H1 (cell line): ENCODE measurements around the gene TMEM161A. TPM values are rescaled to one million over a fixed set of nuclear protein-coding genes. Genes with fewer than 3 reads are reported as not detected.

Experiments used
- CTCF ChIA-PET: fragments of 300-600 bp; sonication (Branson Sonifier 250); formaldehyde crosslinking; loops from one replicate; lab custom pipeline; 2021; ENCODE audit not compliant: partially characterized antibody; lab: Charles Lee
- POLR2A ChIA-PET: fragments of 300-600 bp; sonication (Branson Sonifier 250); formaldehyde crosslinking; loops from one replicate; lab custom pipeline; 2021; ENCODE audit warnings: inconsistent platforms; ENCODE audit not compliant: partially characterized antibody; lab: Charles Lee
- DNase-seq, 2 experiments: peaks; one replicate each; pipeline versions ENCODE4 v3.0.0 to v3.0.0-alpha.2; 2010 to 2022; ENCODE audit warnings: low spot score in 2 of 2, low read depth in 1 of 2, mixed read lengths in 1 of 2
- FAIRE-seq: peaks from 2 replicates; lab custom pipeline; 2011; peaks lifted over from hg19 to GRCh38; lab: Jason Lieb, UNC
- H2AFZ ChIP-seq: 2 replicates; pipeline ENCODE4 v1.8.1; 2012; ENCODE audit warnings: low read length, inconsistent platforms
- H2AK5ac ChIP-seq: 2 replicates; pipeline ENCODE4 v1.6.1; 2013; ENCODE audit warnings: low read depth, low read length
- H2BK120ac ChIP-seq: replicated peaks from 2 replicates; pipeline ENCODE3; 2013; ENCODE audit warnings: low read depth, low read length, inconsistent platforms
- H2BK12ac ChIP-seq: 2 replicates; pipeline ENCODE4 v1.6.1; 2013; ENCODE audit warnings: low read depth, low read length
- H2BK15ac ChIP-seq: 2 replicates; pipeline ENCODE4 v1.6.1; 2013; ENCODE audit warnings: low read length
- H2BK20ac ChIP-seq: 2 replicates; pipeline ENCODE4 v1.6.1; 2013; ENCODE audit warnings: low read length
- H2BK5ac ChIP-seq: 2 replicates; pipeline ENCODE4 v1.6.1; 2013; ENCODE audit warnings: low read depth, low read length
- H3K14ac ChIP-seq: 2 replicates; pipeline ENCODE4 v1.6.1; 2013; ENCODE audit warnings: inconsistent platforms; ENCODE audit not compliant: insufficient read length
- H3K18ac ChIP-seq: 2 replicates; pipeline ENCODE4 v1.6.1; 2013; ENCODE audit warnings: low read length; ENCODE audit errors: extremely low read depth
- H3K23ac ChIP-seq: 2 replicates; pipeline ENCODE4 v1.6.1; 2013; ENCODE audit warnings: inconsistent platforms; ENCODE audit not compliant: insufficient read length
- H3K23me2 ChIP-seq: 2 replicates; pipeline ENCODE4 v1.6.1; 2013; ENCODE audit warnings: low read depth, low read length
- H3K27ac ChIP-seq: 2 replicates; pipeline ENCODE4 v1.6.1; 2011; ENCODE audit warnings: low read depth, low read length, inconsistent platforms
- H3K27me3 ChIP-seq, 4 experiments: replicated peaks in 1 of 4; 1 replicate in 1 of 4; 2 replicates in 3 of 4; pipeline versions ENCODE4 v1.6.1 to v1.8.1; 2011 to 2013; ENCODE audit warnings: low read length in 3 of 4, mild to moderate bottlenecking in 3 of 4, inconsistent platforms in 2 of 4, mixed read lengths in 2 of 4, moderate library complexity in 1 of 4; ENCODE audit not compliant: control insufficient read depth in 3 of 4, insufficient read depth in 3 of 4; ENCODE audit errors: extremely low read depth in 1 of 4
- H3K36me3 ChIP-seq, 4 experiments: 2 replicates each; pipeline versions ENCODE4 v1.6.1 to v1.8.1; 2011 to 2013; ENCODE audit warnings: mild to moderate bottlenecking in 4 of 4, low read length in 3 of 4, moderate library complexity in 2 of 4, control low read depth in 1 of 4, inconsistent platforms in 1 of 4; ENCODE audit not compliant: insufficient read depth in 4 of 4, control insufficient read depth in 2 of 4
- H3K4ac ChIP-seq: replicated peaks from 2 replicates; pipeline ENCODE3; 2013; ENCODE audit warnings: low read length, low read depth, mixed read lengths, inconsistent platforms; ENCODE audit not compliant: insufficient read length
- H3K4me1 ChIP-seq, 4 experiments: replicated peaks in 1 of 4; 1 replicate in 1 of 4; 2 replicates in 3 of 4; pipeline versions ENCODE4 v1.6.1 to v1.8.1; 2011 to 2013; ENCODE audit warnings: low read length in 3 of 4, inconsistent platforms in 2 of 4, mixed read lengths in 1 of 4; ENCODE audit not compliant: insufficient read depth in 4 of 4, control insufficient read depth in 3 of 4
- H3K4me2 ChIP-seq, 2 experiments: 2 replicates each; pipeline versions ENCODE4 v1.6.1 to v1.8.1; 2011 to 2013; ENCODE audit warnings: low read depth in 2 of 2, low read length in 2 of 2, control low read depth in 1 of 2, inconsistent platforms in 1 of 2, mild to moderate bottlenecking in 1 of 2; ENCODE audit not compliant: insufficient read depth in 1 of 2
- H3K4me3 ChIP-seq, 4 experiments: fragments of 200-600, 300-600 bp in 1 of 4; sonication (generic), shearing (Covaris generic), sonication (Bioruptor Twin) in 1 of 4; 2 replicates each; pipeline versions ENCODE4 v1.5.1 to v1.8.1; 2011 to 2016; ENCODE audit warnings: low read length in 4 of 4, low read depth in 3 of 4, control low read depth in 2 of 4, inconsistent platforms in 2 of 4, mild to moderate bottlenecking in 2 of 4, mixed read lengths in 1 of 4, moderate library complexity in 1 of 4; ENCODE audit not compliant: insufficient read depth in 2 of 4; ENCODE audit errors: extremely low read depth in 1 of 4
- H3K56ac ChIP-seq: replicated peaks from 2 replicates; pipeline ENCODE3; 2013; ENCODE audit warnings: low read depth, mild to moderate bottlenecking, mixed read lengths, low read length, inconsistent platforms; ENCODE audit not compliant: insufficient read length
- H3K79me1 ChIP-seq: 2 replicates; pipeline ENCODE4 v1.6.1; 2013; ENCODE audit warnings: low read depth, low read length, control low read depth
- H3K79me2 ChIP-seq, 2 experiments: 2 replicates each; pipeline versions ENCODE4 v1.6.1 to v1.8.1; 2012 to 2013; ENCODE audit warnings: low read length in 2 of 2, mild to moderate bottlenecking in 2 of 2, inconsistent platforms in 1 of 2; ENCODE audit not compliant: insufficient read depth in 2 of 2, control insufficient read depth in 1 of 2
- H3K9ac ChIP-seq, 4 experiments: replicated peaks in 1 of 4; 1 replicate in 1 of 4; 2 replicates in 3 of 4; pipeline versions ENCODE4 v1.6.1 to v1.8.1; 2011 to 2013; ENCODE audit warnings: low read depth in 3 of 4, low read length in 3 of 4, control low read depth in 2 of 4, mild to moderate bottlenecking in 2 of 4, moderate library complexity in 2 of 4, inconsistent platforms in 1 of 4; ENCODE audit errors: extremely low read depth in 1 of 4
- H3K9me3 ChIP-seq, 2 experiments: 2 replicates each; pipeline versions ENCODE4 v1.6.1 to v1.8.1; 2012 to 2013; ENCODE audit warnings: mild to moderate bottlenecking in 2 of 2, moderate library complexity in 2 of 2, control low read depth in 1 of 2, inconsistent platforms in 1 of 2, low read depth in 1 of 2, low read length in 1 of 2, mixed read lengths in 1 of 2; ENCODE audit not compliant: insufficient read depth in 2 of 2
- H4K20me1 ChIP-seq, 2 experiments: replicated peaks in 1 of 2; 2 replicates each; pipeline versions ENCODE3 to v1.8.1; 2011 to 2013; ENCODE audit warnings: inconsistent platforms in 2 of 2, low read length in 2 of 2, mild to moderate bottlenecking in 1 of 2; ENCODE audit not compliant: insufficient read depth in 2 of 2, control insufficient read depth in 1 of 2
- H4K5ac ChIP-seq: 2 replicates; pipeline ENCODE4 v1.6.1; 2013; ENCODE audit warnings: low read length, low read depth, mixed read lengths, inconsistent platforms; ENCODE audit not compliant: insufficient read length
- H4K8ac ChIP-seq: 2 replicates; pipeline ENCODE4 v1.8.0; 2013; ENCODE audit warnings: mild to moderate bottlenecking, moderate library complexity, low read length, inconsistent platforms; ENCODE audit not compliant: insufficient read depth; ENCODE audit errors: extremely low read depth
- H4K91ac ChIP-seq: replicated peaks from 2 replicates; pipeline ENCODE3; 2013; ENCODE audit warnings: low read length, mixed read lengths, inconsistent platforms; ENCODE audit not compliant: insufficient read length
- CBX5 ChIP-seq: fragments of 300-800, 300-1000 bp; sonication (generic); IDR thresholded peaks from 2 replicates; pipeline ENCODE4 v1.7.1; 2016; ENCODE audit warnings: antibody characterized with exemption, low read length, low read depth
- EGR1 ChIP-seq: IDR thresholded peaks from 2 replicates; pipeline ENCODE4 v1.6.1; 2011; ENCODE audit warnings: low read depth, low read length, borderline replicate concordance
- EZH2 ChIP-seq: fragments of 200-600 bp; sonication (generic); IDR thresholded peaks from 2 replicates; pipeline ENCODE4 v1.7.1; 2012; ENCODE audit warnings: low read depth, mild to moderate bottlenecking, moderate library complexity, low read length, inconsistent platforms; ENCODE audit not compliant: severe bottlenecking
- KDM1A ChIP-seq: fragments of 200-600, 300-600 bp; sonication (generic); IDR thresholded peaks from 2 replicates; pipeline ENCODE4 v1.7.1; 2016; ENCODE audit warnings: mild to moderate bottlenecking, low read length, borderline replicate concordance
- MAX ChIP-seq: IDR thresholded peaks from 2 replicates; pipeline ENCODE4 v1.6.1; 2012; ENCODE audit warnings: inconsistent platforms
- SAP30 ChIP-seq: fragments of 300-600 bp; sonication (generic); IDR thresholded peaks from 2 replicates; pipeline ENCODE4 v1.7.1; 2012; ENCODE audit warnings: low read length, moderate library complexity, mild to moderate bottlenecking, inconsistent platforms; ENCODE audit not compliant: insufficient read depth, insufficient replicate concordance
- WGBS, 2 experiments: shearing (Covaris generic) in 1 of 2; methylation state at CpG; one replicate each; pipeline versions ENCODE4 v1.1.6 to v1.1.7; 2013 to 2015; ENCODE audit warnings: low lambda C conversion rate in 2 of 2, mixed read lengths in 2 of 2, inconsistent platforms in 1 of 2, low coverage in 1 of 2, missing lambda C conversion rate in 1 of 2; ENCODE audit not compliant: insufficient replicate concordance in 2 of 2, insufficient coverage in 1 of 2, insufficient read length in 1 of 2; ENCODE audit errors: extremely low coverage in 1 of 2, missing lambda C conversion rate in 1 of 2; 5-methylcytosine and 5-hydroxymethylcytosine counted together
- polyA plus RNA-seq, 7 experiments: library from polyadenylated mRNA; depleted of rRNA in 3 of 7; stranded (reverse) in 5 of 7; unstranded in 2 of 7; fragments of >200 nt in 5 of 7; fragments of 200-250 nt in 2 of 7; gene quantifications; 1 replicate in 5 of 7; 2 replicates in 1 of 7; 4 replicates in 1 of 7; pipeline versions ENCODE4 v1.2.1 to v1.2.3, GENCODE V29; 2011 to 2013; ENCODE audit warnings: missing spikeins in 2 of 7, mixed read lengths in 2 of 7
- total RNA-seq: library from RNA; stranded (reverse); fragmentation: NEBNext Ultra II Directional; extraction: Animal tissue kit (Norgen Biotek cat#: 25700); gene quantifications from 2 replicates; pipeline ENCODE4 v1.2.1, GENCODE V29; 2021
- TF ChIP-seq, protein P1 (sequence below): IDR thresholded peaks from 2 replicates; pipeline ENCODE4 v1.6.1; 2011; ENCODE audit warnings: low read length, improper control_type of control experiment
- TF ChIP-seq, protein P2 (sequence below): IDR thresholded peaks from 2 replicates; pipeline ENCODE4 v1.6.1; 2011; ENCODE audit warnings: low read depth, mild to moderate bottlenecking, low read length; ENCODE audit not compliant: insufficient read depth
- TF ChIP-seq, protein P3 (sequence below): IDR thresholded peaks from 2 replicates; pipeline ENCODE4 v1.6.1; 2012; ENCODE audit warnings: low read length, inconsistent platforms

The TMEM161A gene
- total and polyA plus RNA-seq, 2 of the 8 experiments (the other 6 are each of a cell fraction or from before 2014, with no cell fraction given): 47.8 to 103 TPM

DNA sequence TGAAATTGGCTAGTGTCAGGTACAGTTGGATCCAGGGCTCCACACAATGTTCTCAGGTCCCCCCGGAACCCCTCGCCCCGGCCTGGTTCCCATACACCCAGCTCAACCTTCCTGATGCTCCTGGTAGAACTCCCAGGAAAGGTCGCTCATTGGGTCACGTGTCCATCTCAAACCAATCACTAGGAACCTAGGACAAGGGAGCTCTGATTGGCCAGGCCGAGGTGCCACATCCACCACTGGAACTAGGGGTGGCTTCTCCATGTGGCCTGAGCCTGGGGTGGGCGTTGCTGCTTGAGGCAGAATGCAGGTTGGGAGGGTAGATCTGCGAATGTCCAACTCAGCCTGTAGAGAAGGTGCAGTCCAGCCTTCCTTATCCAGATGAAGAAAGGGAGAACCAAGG lies 38.7 kb upstream of the TMEM161A start:
- Histone ChIP-seq H2BK15ac (no peak overlapping the region), H3K36me3 (peaks cover 0 to 4% (median under 1%) of the 10 kb centered on the region in 4 experiments; a peak in 5 of 8 replicates), H3K56ac (no peak overlapping the region), H2AFZ (no peak overlapping the region), H3K79me2 (no peaks in the 10 kb centered on the region), H4K91ac (no peak overlapping the region), H3K23me2 (no peaks in the 10 kb centered on the region), H2BK120ac (no peak overlapping the region), H4K5ac (no peak overlapping the region), H3K4me3 (no peak overlapping the region), H2BK20ac (no peak overlapping the region), H2BK5ac (no peak overlapping the region), H2BK12ac (no peak overlapping the region), H3K4me1 (peaks cover 0 to 8% (median 2%) of the 10 kb centered on the region in 4 experiments; a peak in 4 of 7 replicates), H4K20me1 (peaks cover 0 to 6% of the 10 kb centered on the region in 2 experiments), H4K8ac (no peak overlapping the region), H3K27me3 (no peaks in the 10 kb centered on the region), H3K4me2 (no peak overlapping the region), H3K27ac (no peak overlapping the region), H3K9ac (no peak overlapping the region), H3K79me1 (no peaks in the 10 kb centered on the region), H3K14ac (no peak overlapping the region), H3K4ac (no peak overlapping the region), H3K9me3 (no peaks in the 10 kb centered on the region), H2AK5ac (no peak overlapping the region), H3K18ac (no peak overlapping the region), H3K23ac (no peak overlapping the region)
- POLR2A ChIA-PET: interaction anchor here (0.7 to 11.8 kb wide), 11 partner anchors 10 to 114 kb away, joined by 3 to 133 read pairs (median 3); partner anchors contain the start of genes BORCS8, RFXANK and SLC25A42
- no peak for DNase-seq
- 80% methylated on average over 8 of the region's 8 CpGs; no CpG with 5 or more reads in 1 of the 2 experiments for WGBS, 2 experiments
- no peak for FAIRE-seq
- CTCF ChIA-PET: interaction anchor here (0.6 to 7.1 kb wide), 9 partner anchors 10 to 240 kb away, joined by 3 to 109 read pairs (median 4); no protein-coding TSS in a partner anchor
- no peak for TF ChIP-seq CBX5
- no peak for TF ChIP-seq KDM1A
- TF ChIP-seq, protein P1, sequence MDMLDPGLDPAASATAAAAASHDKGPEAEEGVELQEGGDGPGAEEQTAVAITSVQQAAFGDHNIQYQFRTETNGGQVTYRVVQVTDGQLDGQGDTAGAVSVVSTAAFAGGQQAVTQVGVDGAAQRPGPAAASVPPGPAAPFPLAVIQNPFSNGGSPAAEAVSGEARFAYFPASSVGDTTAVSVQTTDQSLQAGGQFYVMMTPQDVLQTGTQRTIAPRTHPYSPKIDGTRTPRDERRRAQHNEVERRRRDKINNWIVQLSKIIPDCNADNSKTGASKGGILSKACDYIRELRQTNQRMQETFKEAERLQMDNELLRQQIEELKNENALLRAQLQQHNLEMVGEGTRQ: 0 out of 2 replicates have a peak, but pooled peaks have one; percentile 42
- TF ChIP-seq SAP30: no peak
- TF ChIP-seq MAX: peak; percentile 50
- TF ChIP-seq, protein P2, sequence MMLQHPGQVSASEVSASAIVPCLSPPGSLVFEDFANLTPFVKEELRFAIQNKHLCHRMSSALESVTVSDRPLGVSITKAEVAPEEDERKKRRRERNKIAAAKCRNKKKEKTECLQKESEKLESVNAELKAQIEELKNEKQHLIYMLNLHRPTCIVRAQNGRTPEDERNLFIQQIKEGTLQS: no peak
- no peak for TF ChIP-seq EZH2
- TF ChIP-seq, protein P3, sequence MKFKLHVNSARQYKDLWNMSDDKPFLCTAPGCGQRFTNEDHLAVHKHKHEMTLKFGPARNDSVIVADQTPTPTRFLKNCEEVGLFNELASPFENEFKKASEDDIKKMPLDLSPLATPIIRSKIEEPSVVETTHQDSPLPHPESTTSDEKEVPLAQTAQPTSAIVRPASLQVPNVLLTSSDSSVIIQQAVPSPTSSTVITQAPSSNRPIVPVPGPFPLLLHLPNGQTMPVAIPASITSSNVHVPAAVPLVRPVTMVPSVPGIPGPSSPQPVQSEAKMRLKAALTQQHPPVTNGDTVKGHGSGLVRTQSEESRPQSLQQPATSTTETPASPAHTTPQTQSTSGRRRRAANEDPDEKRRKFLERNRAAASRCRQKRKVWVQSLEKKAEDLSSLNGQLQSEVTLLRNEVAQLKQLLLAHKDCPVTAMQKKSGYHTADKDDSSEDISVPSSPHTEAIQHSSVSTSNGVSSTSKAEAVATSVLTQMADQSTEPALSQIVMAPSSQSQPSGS: no peak
- no peak for TF ChIP-seq EGR1
